ENCODE data around the gene AP3B1. TPM values are rescaled to one million over a fixed set of nuclear protein-coding genes. Genes with fewer than 3 reads are reported as not detected.

Gene AP3B1
- total RNA-seq, 2 experiments from 2014 or later, result 32.5 to 39.5 TPM

DNA sequence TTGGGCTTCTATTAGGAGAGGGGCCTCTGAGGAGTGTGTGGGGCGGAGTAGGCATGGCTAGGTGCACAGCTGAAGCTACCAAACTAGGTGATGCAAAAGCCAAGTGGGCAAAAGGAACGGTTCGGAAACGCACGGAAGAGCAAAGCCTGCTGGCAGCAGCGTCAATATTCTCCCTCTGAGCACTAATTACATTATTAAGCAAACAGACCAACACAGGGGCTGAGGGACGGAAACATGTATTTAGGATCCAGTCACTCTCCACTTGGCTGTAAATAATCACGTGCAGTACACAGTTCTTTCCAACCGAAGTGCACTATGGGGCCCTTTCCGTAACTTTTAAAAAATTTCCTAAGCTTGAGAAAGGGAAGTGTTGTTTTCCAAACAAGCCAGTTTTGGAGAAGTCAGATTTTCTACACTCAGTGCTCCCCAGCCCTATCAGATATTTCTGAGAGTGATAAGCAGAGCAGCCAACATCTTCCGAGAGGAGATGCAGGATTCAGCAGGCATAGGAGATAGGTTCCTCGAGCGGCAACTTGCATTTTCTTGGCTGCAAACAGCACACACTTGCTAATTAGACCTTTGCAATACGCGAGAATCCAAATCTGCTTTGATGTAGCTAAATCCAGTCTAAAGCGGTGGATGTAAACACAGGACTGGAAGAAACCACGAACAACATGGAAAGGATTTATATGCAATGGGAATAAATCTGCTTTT lies 301.2 kb downstream of the AP3B1 start:
- no TSS peak for BruUV-seq (replicated peaks)
- Histone ChIP-seq H2AFZ (ENCODE audit: low read length) (no peak overlapping the region), H3K9me2 (ENCODE audit: insufficient read depth, low read length) (no peaks in the 10 kb centered on the region), H4K20me1 (ENCODE audit: insufficient read depth, low read length) (no peaks in the 10 kb centered on the region), H3K27ac (ENCODE audit: low read depth, low read length, poor library complexity, severe bottlenecking) (no peak overlapping the region), H3K4me1 (ENCODE audit: insufficient read depth, low read length, poor library complexity, severe bottlenecking) (no peaks in the 10 kb centered on the region), H3K9me3 (ENCODE audit: low read length) (no peaks in the 10 kb centered on the region), H3K36me3 (ENCODE audit: insufficient read depth, low read length) (no peaks in the 10 kb centered on the region), H3K79me2 (ENCODE audit: insufficient read depth, low read depth, low read length) (no peaks in the 10 kb centered on the region), H3K4me2 (ENCODE audit: low read length) (no peak overlapping the region), H3K4me3 (ENCODE audit: low read depth, low read length, poor library complexity, severe bottlenecking) (no peak overlapping the region)
- TF ChIP-seq, protein P1, sequence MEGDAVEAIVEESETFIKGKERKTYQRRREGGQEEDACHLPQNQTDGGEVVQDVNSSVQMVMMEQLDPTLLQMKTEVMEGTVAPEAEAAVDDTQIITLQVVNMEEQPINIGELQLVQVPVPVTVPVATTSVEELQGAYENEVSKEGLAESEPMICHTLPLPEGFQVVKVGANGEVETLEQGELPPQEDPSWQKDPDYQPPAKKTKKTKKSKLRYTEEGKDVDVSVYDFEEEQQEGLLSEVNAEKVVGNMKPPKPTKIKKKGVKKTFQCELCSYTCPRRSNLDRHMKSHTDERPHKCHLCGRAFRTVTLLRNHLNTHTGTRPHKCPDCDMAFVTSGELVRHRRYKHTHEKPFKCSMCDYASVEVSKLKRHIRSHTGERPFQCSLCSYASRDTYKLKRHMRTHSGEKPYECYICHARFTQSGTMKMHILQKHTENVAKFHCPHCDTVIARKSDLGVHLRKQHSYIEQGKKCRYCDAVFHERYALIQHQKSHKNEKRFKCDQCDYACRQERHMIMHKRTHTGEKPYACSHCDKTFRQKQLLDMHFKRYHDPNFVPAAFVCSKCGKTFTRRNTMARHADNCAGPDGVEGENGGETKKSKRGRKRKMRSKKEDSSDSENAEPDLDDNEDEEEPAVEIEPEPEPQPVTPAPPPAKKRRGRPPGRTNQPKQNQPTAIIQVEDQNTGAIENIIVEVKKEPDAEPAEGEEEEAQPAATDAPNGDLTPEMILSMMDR (conservative IDR thresholded peaks at IDR 0.05; ENCODE audit: low read length), result no peak
- no peak for TF ChIP-seq EZH2phosphoT487 (IDR thresholded peaks at IDR 0.05; ENCODE audit: borderline replicate concordance, low read depth, low read length)
- DNase-seq (ENCODE audit: low spot score), result no peak
- ChIA-PET POLR2A (no interaction called here), CTCF (ENCODE audit: unreplicated experiment) (no interaction called here)
- intact Hi-C loops (cut with micrococcal nuclease; ENCODE audit: unreplicated experiment), result no loop called here

DNA sequence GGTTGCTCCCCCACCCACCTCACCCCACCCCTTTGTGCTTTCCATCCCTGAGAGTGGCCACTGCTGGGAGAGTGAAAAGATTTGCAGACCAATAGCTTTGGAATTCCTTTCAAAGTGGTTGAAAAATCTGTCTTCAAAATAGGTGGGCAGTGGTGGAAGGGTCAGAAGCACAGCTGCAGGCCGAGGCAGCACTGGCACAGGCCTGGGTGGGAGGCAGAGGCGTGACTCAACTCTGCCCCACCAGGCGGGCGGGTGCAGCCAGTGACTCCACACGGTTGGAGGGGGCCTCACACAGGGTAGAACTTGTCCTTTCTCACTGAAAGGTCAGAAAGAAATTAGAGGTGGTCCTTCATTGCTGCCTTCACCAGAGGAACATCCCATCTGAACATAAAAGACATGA lies 303.4 kb downstream of the AP3B1 start:
- H3K27ac ChIP-seq (ENCODE audit: low read depth, low read length, poor library complexity, severe bottlenecking), result no peak overlapping the region
- intact Hi-C loops (cut with micrococcal nuclease; ENCODE audit: unreplicated experiment), result no loop called here
- no peak overlapping the region for H3K4me2 ChIP-seq (ENCODE audit: low read length)
- CTCF ChIA-PET (ENCODE audit: unreplicated experiment), result no interaction called here
- H3K4me3 ChIP-seq (ENCODE audit: low read depth, low read length, poor library complexity, severe bottlenecking), result no peak overlapping the region
- no peaks in the 10 kb centered on the region for H3K9me2 ChIP-seq (ENCODE audit: insufficient read depth, low read length)
- H2AFZ ChIP-seq (ENCODE audit: low read length), result no peak overlapping the region
- no peak for TF ChIP-seq EZH2phosphoT487 (IDR thresholded peaks at IDR 0.05; ENCODE audit: borderline replicate concordance, low read depth, low read length)
- TF ChIP-seq, protein P1 (conservative IDR thresholded peaks at IDR 0.05; ENCODE audit: low read length), result peak; percentile 38; the same call in 1 of the 2 replicates
- no peaks in the 10 kb centered on the region for H3K9me3 ChIP-seq (ENCODE audit: low read length)
- POLR2A ChIA-PET, result no interaction called here
- H3K79me2 ChIP-seq (ENCODE audit: insufficient read depth, low read depth, low read length), result no peaks in the 10 kb centered on the region
- H4K20me1 ChIP-seq (ENCODE audit: insufficient read depth, low read length), result no peaks in the 10 kb centered on the region
- peak; percentile 2 for DNase-seq (ENCODE audit: low spot score)
- no peaks in the 10 kb centered on the region for H3K4me1 ChIP-seq (ENCODE audit: insufficient read depth, low read length, poor library complexity, severe bottlenecking)
- no peaks in the 10 kb centered on the region for H3K36me3 ChIP-seq (ENCODE audit: insufficient read depth, low read length)
- BruUV-seq (replicated peaks), result no TSS peak

DNA sequence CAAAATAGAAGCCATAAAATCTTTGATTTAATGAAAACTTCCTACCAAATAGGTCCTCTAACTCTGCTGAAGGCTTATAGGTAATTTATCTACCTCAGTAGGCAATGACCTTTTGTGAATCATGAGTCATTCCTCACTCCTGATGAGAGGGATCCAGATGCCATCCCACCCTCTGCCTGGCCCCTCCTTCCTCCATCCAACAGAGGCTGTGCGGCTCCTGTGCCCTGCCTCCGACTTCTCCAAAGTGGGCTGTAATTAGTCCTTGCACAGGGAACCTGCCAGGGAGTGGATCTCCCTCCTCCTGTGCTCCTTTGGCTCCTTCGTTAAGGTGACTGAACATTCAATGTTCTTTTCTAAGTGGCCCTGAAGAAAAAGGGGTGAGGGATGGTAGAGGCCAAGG lies 304.5 kb downstream of the AP3B1 start:
- ChIA-PET POLR2A (no interaction called here), CTCF (ENCODE audit: unreplicated experiment) (no interaction called here)
- Histone ChIP-seq H3K9me2 (ENCODE audit: insufficient read depth, low read length) (no peaks in the 10 kb centered on the region), H2AFZ (ENCODE audit: low read length) (no peak overlapping the region), H4K20me1 (ENCODE audit: insufficient read depth, low read length) (no peaks in the 10 kb centered on the region), H3K4me3 (ENCODE audit: low read depth, low read length, poor library complexity, severe bottlenecking) (no peak overlapping the region), H3K4me2 (ENCODE audit: low read length) (no peak overlapping the region), H3K4me1 (ENCODE audit: insufficient read depth, low read length, poor library complexity, severe bottlenecking) (no peaks in the 10 kb centered on the region), H3K9me3 (ENCODE audit: low read length) (no peaks in the 10 kb centered on the region), H3K27ac (ENCODE audit: low read depth, low read length, poor library complexity, severe bottlenecking) (no peak overlapping the region), H3K36me3 (ENCODE audit: insufficient read depth, low read length) (no peaks in the 10 kb centered on the region), H3K79me2 (ENCODE audit: insufficient read depth, low read depth, low read length) (no peaks in the 10 kb centered on the region)
- TF ChIP-seq, protein P1 (conservative IDR thresholded peaks at IDR 0.05; ENCODE audit: low read length), result no peak
- TF ChIP-seq EZH2phosphoT487 (IDR thresholded peaks at IDR 0.05; ENCODE audit: borderline replicate concordance, low read depth, low read length), result no peak
- no peak for DNase-seq (ENCODE audit: low spot score)
- intact Hi-C loops (cut with micrococcal nuclease; ENCODE audit: unreplicated experiment), result no loop called here
- no TSS peak for BruUV-seq (replicated peaks)

All from OCI-LY7 (cell line).